GM18909 (cell line): Measurements from ENCODE around the gene PSTPIP1.
"Not testable (repeated sequence)": the region's sequence is repeated elsewhere in the genome, so short reads cannot be mapped to it uniquely, and the experiment has no call there.

ENCODE experiments used
- ATAC-seq: cut with Tn5 transposase; IDR thresholded peaks from one replicate; pipeline ENCODE4 v1.9.1; 2021; ENCODE audit warnings: mild to moderate bottlenecking; ENCODE audit not compliant: unreplicated experiment, poor library complexity

The PSTPIP1 gene

GRCh38 chr15:76994971-76995945 lies at the start of gene PSTPIP1:
Gene PSTPIP1 (plus strand): TSS chr15:76995126. CDS start chr15:76995574, 448 bp downstream.
- ATAC-seq = peak; percentile 53

GRCh38 chr15:76945494-76946093 lies 49.3 kb upstream of the PSTPIP1 start:
- no peak for ATAC-seq

GRCh38 chr15:76947454-76947853 lies 47.5 kb upstream of the PSTPIP1 start:
- no peak for ATAC-seq

- no peak for ATAC-seq
Observed at GRCh38 chr15:76951220-76951619, 43.7 kb upstream of the PSTPIP1 start.

- ATAC-seq = no peak
Observed at GRCh38 chr15:76953913-76954312, 41.0 kb upstream of the PSTPIP1 start.

- no peak for ATAC-seq
Observed at GRCh38 chr15:76954744-76955143, 40.2 kb upstream of the PSTPIP1 start.

- no peak for ATAC-seq
Observed at GRCh38 chr15:76961268-76962011, 33.5 kb upstream of the PSTPIP1 start.

- no peak for ATAC-seq
Observed at GRCh38 chr15:76962337-76963013, 32.5 kb upstream of the PSTPIP1 start.

- no peak for ATAC-seq
Observed at GRCh38 chr15:76963596-76963995, 31.3 kb upstream of the PSTPIP1 start.

GRCh38 chr15:76964157-76964556 lies 30.8 kb upstream of the PSTPIP1 start:
- ATAC-seq = no peak

GRCh38 chr15:76966051-76966450 lies 28.9 kb upstream of the PSTPIP1 start:
- not testable (repeated sequence) for ATAC-seq

- ATAC-seq = no peak
Observed at GRCh38 chr15:76967067-76967466, 27.9 kb upstream of the PSTPIP1 start.

GRCh38 chr15:76968306-76968705 lies 26.6 kb upstream of the PSTPIP1 start:
- no peak for ATAC-seq

GRCh38 chr15:76972389-76973361 lies 22.3 kb upstream of the PSTPIP1 start:
- ATAC-seq = no peak

GRCh38 chr15:76973362-76973743 lies 21.6 kb upstream of the PSTPIP1 start:
- no peak for ATAC-seq

- ATAC-seq = no peak
Observed at GRCh38 chr15:76973906-76974305, 21.0 kb upstream of the PSTPIP1 start.

GRCh38 chr15:76974456-76975036 lies 20.4 kb upstream of the PSTPIP1 start:
- ATAC-seq = no peak

- no peak for ATAC-seq
Observed at GRCh38 chr15:76976141-76976540, 18.8 kb upstream of the PSTPIP1 start.
